ENCODE results near the gene SCMH1. TPM values are rescaled to one million over a fixed set of nuclear protein-coding genes. Genes with fewer than 3 reads are reported as not detected.

The SCMH1 gene
- 17.8 TPM for total RNA-seq
- 14.8 TPM for polyA plus RNA-seq
- long read RNA-seq, donor 1, result 0 reads
- long read RNA-seq, donor 2, partial matches to known transcripts, result 0 of 1 reads
- long read RNA-seq, donor 2, other reads (novel, unspliced or antisense), result 0 of 1 reads
- long read RNA-seq, donor 3, result 0 reads
- long read RNA-seq, donor 4, result 0 reads
- long read RNA-seq, donor 5, result 0 reads
- long read RNA-seq, donor 6, result 0 reads
- long read RNA-seq, donor 7, result 0 reads
- long read RNA-seq, donor 8, result 0 reads
- long read RNA-seq, donor 9, result 0 reads
- long read RNA-seq, donor 10, result 0 reads

GRCh38 chr1:41241749-41242341, at the start of gene SCMH1:
Gene SCMH1 (minus strand): TSS chr1:41242306. CDS start chr1:41186133, 56,173 bp downstream.
- no peaks in the 10 kb centered on the region for H3K9me3 ChIP-seq (ENCODE audit: control insufficient read depth in 2 of 2, insufficient read depth in 1 of 2, low read length in 1 of 2)
- WGBS, result under 1% methylated on average over 83 of the region's 85 CpGs
- H3K4me1 ChIP-seq (ENCODE audit: control insufficient read depth in 2 of 2, insufficient read depth in 2 of 2, low read length in 2 of 2), result peaks cover 9 to 29% of the 10 kb centered on the region in 2 donors
- peak within 1 kb of the TSS; percentile 66 to 85 for H3K4me3 ChIP-seq (ENCODE audit: low read length in 2 of 2)
- H3K27ac ChIP-seq (ENCODE audit: low read depth in 1 of 2, low read length in 1 of 2), result peak within 1 kb of the TSS; percentile 89 to 91
- H3K27me3 ChIP-seq (ENCODE audit: control insufficient read depth in 2 of 2, insufficient read depth in 1 of 2, low read length in 1 of 2), result no peaks in the 10 kb centered on the region
- no peaks in the 10 kb centered on the region for H3K36me3 ChIP-seq (ENCODE audit: control insufficient read depth in 2 of 2, insufficient read depth in 2 of 2, low read length in 1 of 2)
- peak in 6 of 9 donors; percentile 43 to 82 (median 60) for DNase-seq (ENCODE audit: low read depth in 6 of 9, low spot score in 9 of 9)

- 92% methylated on average over 5 of the region's 5 CpGs for WGBS
- Histone ChIP-seq H3K4me1 (ENCODE audit: control insufficient read depth in 2 of 2, insufficient read depth in 2 of 2, low read length in 2 of 2) (no peaks in the 10 kb centered on the region), H3K9me3 (ENCODE audit: control insufficient read depth in 2 of 2, insufficient read depth in 1 of 2, low read length in 1 of 2) (no peaks in the 10 kb centered on the region), H3K27ac (ENCODE audit: low read depth in 1 of 2, low read length in 1 of 2) (no peak overlapping the region), H3K27me3 (ENCODE audit: control insufficient read depth in 2 of 2, insufficient read depth in 1 of 2, low read length in 1 of 2) (peaks cover 0 to 9% of the 10 kb centered on the region in 2 donors), H3K4me3 (ENCODE audit: low read length in 2 of 2) (no peak overlapping the region), H3K36me3 (ENCODE audit: control insufficient read depth in 2 of 2, insufficient read depth in 2 of 2, low read length in 1 of 2) (no peaks in the 10 kb centered on the region)
- no peak for DNase-seq (ENCODE audit: low read depth in 6 of 9, low spot score in 9 of 9)
Observed at GRCh38 chr1:41291195-41291594, 49.1 kb upstream of the SCMH1 start.

GRCh38 chr1:41289196-41289595, 47.1 kb upstream of the SCMH1 start:
- WGBS, result 97% methylated on average over 5 of the region's 5 CpGs
- no peaks in the 10 kb centered on the region for H3K9me3 ChIP-seq (ENCODE audit: control insufficient read depth in 2 of 2, insufficient read depth in 1 of 2, low read length in 1 of 2)
- H3K4me3 ChIP-seq (ENCODE audit: low read length in 2 of 2), result no peak overlapping the region
- H3K36me3 ChIP-seq (ENCODE audit: control insufficient read depth in 2 of 2, insufficient read depth in 2 of 2, low read length in 1 of 2), result no peaks in the 10 kb centered on the region
- peaks cover 0 to 13% of the 10 kb centered on the region in 2 donors for H3K27me3 ChIP-seq (ENCODE audit: control insufficient read depth in 2 of 2, insufficient read depth in 1 of 2, low read length in 1 of 2)
- DNase-seq (ENCODE audit: low read depth in 6 of 9, low spot score in 9 of 9), result no peak
- H3K4me1 ChIP-seq (ENCODE audit: control insufficient read depth in 2 of 2, insufficient read depth in 2 of 2, low read length in 2 of 2), result no peaks in the 10 kb centered on the region
- no peak overlapping the region for H3K27ac ChIP-seq (ENCODE audit: low read depth in 1 of 2, low read length in 1 of 2)

- Histone ChIP-seq H3K36me3 (ENCODE audit: control insufficient read depth in 2 of 2, insufficient read depth in 2 of 2, low read length in 1 of 2) (no peaks in the 10 kb centered on the region), H3K4me3 (ENCODE audit: low read length in 2 of 2) (no peak overlapping the region), H3K4me1 (ENCODE audit: control insufficient read depth in 2 of 2, insufficient read depth in 2 of 2, low read length in 2 of 2) (no peaks in the 10 kb centered on the region), H3K27ac (ENCODE audit: low read depth in 1 of 2, low read length in 1 of 2) (no peak overlapping the region), H3K9me3 (ENCODE audit: control insufficient read depth in 2 of 2, insufficient read depth in 1 of 2, low read length in 1 of 2) (no peaks in the 10 kb centered on the region), H3K27me3 (ENCODE audit: control insufficient read depth in 2 of 2, insufficient read depth in 1 of 2, low read length in 1 of 2) (peaks cover 3 to 17% of the 10 kb centered on the region in 2 donors)
- 86% methylated on average over 4 of the region's 4 CpGs for WGBS
- no peak for DNase-seq (ENCODE audit: low read depth in 6 of 9, low spot score in 9 of 9)
Observed at GRCh38 chr1:41286992-41287391, 44.9 kb upstream of the SCMH1 start.

GRCh38 chr1:41286486-41286885, 44.4 kb upstream of the SCMH1 start:
- no peak overlapping the region for H3K4me3 ChIP-seq (ENCODE audit: low read length in 2 of 2)

GRCh38 chr1:41285818-41286217, 43.7 kb upstream of the SCMH1 start:
- H3K4me3 ChIP-seq (ENCODE audit: low read length in 2 of 2), result no peak overlapping the region
- 89% methylated on average over 4 of the region's 4 CpGs for WGBS
- no peak for DNase-seq (ENCODE audit: low read depth in 6 of 9, low spot score in 9 of 9)
- H3K27me3 ChIP-seq (ENCODE audit: control insufficient read depth in 2 of 2, insufficient read depth in 1 of 2, low read length in 1 of 2), result peaks cover 3 to 13% of the 10 kb centered on the region in 2 donors
- no peak overlapping the region for H3K27ac ChIP-seq (ENCODE audit: low read depth in 1 of 2, low read length in 1 of 2)
- no peaks in the 10 kb centered on the region for H3K4me1 ChIP-seq (ENCODE audit: control insufficient read depth in 2 of 2, insufficient read depth in 2 of 2, low read length in 2 of 2)
- no peaks in the 10 kb centered on the region for H3K9me3 ChIP-seq (ENCODE audit: control insufficient read depth in 2 of 2, insufficient read depth in 1 of 2, low read length in 1 of 2)
- no peaks in the 10 kb centered on the region for H3K36me3 ChIP-seq (ENCODE audit: control insufficient read depth in 2 of 2, insufficient read depth in 2 of 2, low read length in 1 of 2)

More at GRCh38 chr1:41286486-41286885, 44.4 kb upstream of the SCMH1 start:
- Histone ChIP-seq H3K9me3 (ENCODE audit: control insufficient read depth in 2 of 2, insufficient read depth in 1 of 2, low read length in 1 of 2) (no peaks in the 10 kb centered on the region), H3K27me3 (ENCODE audit: control insufficient read depth in 2 of 2, insufficient read depth in 1 of 2, low read length in 1 of 2) (peaks cover 3 to 17% of the 10 kb centered on the region in 2 donors), H3K36me3 (ENCODE audit: control insufficient read depth in 2 of 2, insufficient read depth in 2 of 2, low read length in 1 of 2) (no peaks in the 10 kb centered on the region), H3K4me1 (ENCODE audit: control insufficient read depth in 2 of 2, insufficient read depth in 2 of 2, low read length in 2 of 2) (no peaks in the 10 kb centered on the region), H3K27ac (ENCODE audit: low read depth in 1 of 2, low read length in 1 of 2) (no peak overlapping the region)
- WGBS, result 78% methylated on average over 3 of the region's 3 CpGs
- DNase-seq (ENCODE audit: low read depth in 6 of 9, low spot score in 9 of 9), result no peak

GRCh38 chr1:41284121-41284520, 42.0 kb upstream of the SCMH1 start:
- H3K4me3 ChIP-seq (ENCODE audit: low read length in 2 of 2), result no peak overlapping the region
- no peak for DNase-seq (ENCODE audit: low read depth in 6 of 9, low spot score in 9 of 9)
- no peaks in the 10 kb centered on the region for H3K4me1 ChIP-seq (ENCODE audit: control insufficient read depth in 2 of 2, insufficient read depth in 2 of 2, low read length in 2 of 2)
- no peaks in the 10 kb centered on the region for H3K36me3 ChIP-seq (ENCODE audit: control insufficient read depth in 2 of 2, insufficient read depth in 2 of 2, low read length in 1 of 2)
- 94% methylated on average over 2 of the region's 2 CpGs for WGBS
- H3K27ac ChIP-seq (ENCODE audit: low read depth in 1 of 2, low read length in 1 of 2), result no peak overlapping the region
- peaks cover 3 to 13% of the 10 kb centered on the region in 2 donors for H3K27me3 ChIP-seq (ENCODE audit: control insufficient read depth in 2 of 2, insufficient read depth in 1 of 2, low read length in 1 of 2)
- H3K9me3 ChIP-seq (ENCODE audit: control insufficient read depth in 2 of 2, insufficient read depth in 1 of 2, low read length in 1 of 2), result no peaks in the 10 kb centered on the region

- no peak overlapping the region for H3K27ac ChIP-seq (ENCODE audit: low read depth in 1 of 2, low read length in 1 of 2)
- H3K4me1 ChIP-seq (ENCODE audit: control insufficient read depth in 2 of 2, insufficient read depth in 2 of 2, low read length in 2 of 2), result no peaks in the 10 kb centered on the region
- H3K4me3 ChIP-seq (ENCODE audit: low read length in 2 of 2), result no peak overlapping the region
- peaks cover 3 to 13% of the 10 kb centered on the region in 2 donors for H3K27me3 ChIP-seq (ENCODE audit: control insufficient read depth in 2 of 2, insufficient read depth in 1 of 2, low read length in 1 of 2)
- peak in 6 of 9 donors; percentile 5 to 44 (median 20) for DNase-seq (ENCODE audit: low read depth in 6 of 9, low spot score in 9 of 9)
- H3K9me3 ChIP-seq (ENCODE audit: control insufficient read depth in 2 of 2, insufficient read depth in 1 of 2, low read length in 1 of 2), result no peaks in the 10 kb centered on the region
- 32% methylated on average over 9 of the region's 9 CpGs for WGBS
- H3K36me3 ChIP-seq (ENCODE audit: control insufficient read depth in 2 of 2, insufficient read depth in 2 of 2, low read length in 1 of 2), result no peaks in the 10 kb centered on the region
Observed at GRCh38 chr1:41282679-41283317, 40.7 kb upstream of the SCMH1 start.

- peaks cover 3 to 11% of the 10 kb centered on the region in 2 donors for H3K27me3 ChIP-seq (ENCODE audit: control insufficient read depth in 2 of 2, insufficient read depth in 1 of 2, low read length in 1 of 2)
- H3K36me3 ChIP-seq (ENCODE audit: control insufficient read depth in 2 of 2, insufficient read depth in 2 of 2, low read length in 1 of 2), result no peaks in the 10 kb centered on the region
- DNase-seq (ENCODE audit: low read depth in 6 of 9, low spot score in 9 of 9), result no peak
- H3K4me3 ChIP-seq (ENCODE audit: low read length in 2 of 2), result no peak overlapping the region
- H3K9me3 ChIP-seq (ENCODE audit: control insufficient read depth in 2 of 2, insufficient read depth in 1 of 2, low read length in 1 of 2), result no peaks in the 10 kb centered on the region
- H3K27ac ChIP-seq (ENCODE audit: low read depth in 1 of 2, low read length in 1 of 2), result no peak overlapping the region
- H3K4me1 ChIP-seq (ENCODE audit: control insufficient read depth in 2 of 2, insufficient read depth in 2 of 2, low read length in 2 of 2), result no peaks in the 10 kb centered on the region
- WGBS, result 86% methylated on average over 2 of the region's 2 CpGs
Observed at GRCh38 chr1:41281334-41281733, 39.2 kb upstream of the SCMH1 start.

Data from thymus (tissue), 14 donors.